HK-2 (cell line): ENCODE measurements around the gene ZNF236.
A peak's percentile ranks its signal among the peaks of the same experiment; 100 is the strongest.

ENCODE experiments used
- DNase-seq: peaks from one replicate; pipeline ENCODE4 v3.0.0-alpha.2; 2018; ENCODE audit not compliant: unreplicated experiment

The ZNF236 gene

GRCh38 chr18:76973520-76974266 is 151.3 kb downstream of the ZNF236 start:
- no peak for DNase-seq

GRCh38 chr18:76974386-76974785 is 152.0 kb downstream of the ZNF236 start:
- no peak for DNase-seq

- no peak for DNase-seq
These were observed 153.3 kb downstream of the ZNF236 start for GRCh38 chr18:76975577-76976110.

GRCh38 chr18:76977108-76977621 is 154.8 kb downstream of the ZNF236 start:
- no peak for DNase-seq

GRCh38 chr18:76977684-76978232 is 155.4 kb downstream of the ZNF236 start:
- DNase-seq: no peak

GRCh38 chr18:76978616-76979015 is 156.3 kb downstream of the ZNF236 start:
- no peak for DNase-seq

GRCh38 chr18:76979111-76979751 is 156.9 kb downstream of the ZNF236 start:
- no peak for DNase-seq

- DNase-seq: no peak
These were observed 157.5 kb downstream of the ZNF236 start for GRCh38 chr18:76979906-76980305.

GRCh38 chr18:76980663-76981395 is 158.5 kb downstream of the ZNF236 start:
- no peak for DNase-seq

GRCh38 chr18:76981396-76981968 is 159.1 kb downstream of the ZNF236 start:
- DNase-seq: no peak

GRCh38 chr18:76982038-76982437 is 159.7 kb downstream of the ZNF236 start:
- no peak for DNase-seq

GRCh38 chr18:76982841-76983583 is 160.7 kb downstream of the ZNF236 start:
- DNase-seq: peak; percentile 80

GRCh38 chr18:76983613-76984051 is 161.3 kb downstream of the ZNF236 start:
- DNase-seq: no peak

GRCh38 chr18:76984193-76985155 is 162.1 kb downstream of the ZNF236 start:
- DNase-seq: no peak

- DNase-seq: no peak
These were observed 163.0 kb downstream of the ZNF236 start for GRCh38 chr18:76985156-76985950.

- no peak for DNase-seq
These were observed 163.5 kb downstream of the ZNF236 start for GRCh38 chr18:76985951-76986236.

GRCh38 chr18:76986406-76986805 is 164.0 kb downstream of the ZNF236 start:
- DNase-seq: no peak

GRCh38 chr18:76988031-76988826 is 165.9 kb downstream of the ZNF236 start:
- no peak for DNase-seq
